Measurements from ENCODE around the gene TTC33. TPM values are rescaled to one million over a fixed set of nuclear protein-coding genes. Genes with fewer than 3 reads are reported as not detected.

Gene TTC33
- total and polyA plus RNA-seq, 2 of the 13 experiments (the other 11 are each of a cell fraction or from before 2014, with no cell fraction given) = 4.5 to 20.0 TPM

- no peak for TF ChIP-seq ZNF503 (CRISPR knock-in tag; IDR thresholded peaks at IDR 0.05)
- no peak for TF ChIP-seq GLI4 (CRISPR knock-in tag; IDR thresholded peaks at IDR 0.05; ENCODE audit: borderline replicate concordance)
- no peak for TF ChIP-seq ZNF883 (CRISPR knock-in tag; IDR thresholded peaks at IDR 0.05; ENCODE audit: not compliant biosample characterization)
- no peak for TF ChIP-seq ZBTB49 (CRISPR knock-in tag; IDR thresholded peaks at IDR 0.05; ENCODE audit: borderline replicate concordance)
These were observed 19.5 kb upstream of the TTC33 start (continued) for GRCh38 chr5:40775085-40775845.

GRCh38 chr5:40774623-40775022 lies 18.9 kb upstream of the TTC33 start:
- Histone ChIP-seq H3K79me2 (ENCODE audit: insufficient read depth, low read length) (peaks cover 24% of the 10 kb centered on the region), H3K9ac (ENCODE audit: insufficient read depth, low read depth, low read length) (no peak overlapping the region), H3K4me3 (replicated peaks in 1 of 3; ENCODE audit: insufficient read depth in 1 of 3, low read depth in 2 of 3, low read length in 3 of 3) (no peak overlapping the region), H3K9me3 (ENCODE audit: low read length) (no peaks in the 10 kb centered on the region), H4K20me1 (ENCODE audit: insufficient read depth, low read length) (peaks cover 3% of the 10 kb centered on the region; the same call in 1 of the 2 replicates), H3K27me3 (ENCODE audit: control insufficient read depth in 1 of 2, insufficient read depth in 2 of 2, low read length in 2 of 2) (no peaks in the 10 kb centered on the region), H2AFZ (ENCODE audit: low read length) (no peak overlapping the region), H3K4me1 (ENCODE audit: insufficient read depth, low read length) (peaks cover 17% of the 10 kb centered on the region), H3K4me2 (ENCODE audit: low read depth, low read length) (no peak overlapping the region), H3K36me3 (replicated peaks in 1 of 2; ENCODE audit: control insufficient read depth in 1 of 2, insufficient read depth in 2 of 2, low read length in 2 of 2) (peaks cover 11 to 44% of the 10 kb centered on the region in 2 experiments), H3K27ac (ENCODE audit: extremely low read length, insufficient read depth, low read length) (no peak overlapping the region)
- 88% methylated on average over 1 of the region's 1 CpG for WGBS (ENCODE audit: low lambda C conversion rate)
- CTCF ChIA-PET (ENCODE audit: low intra/inter-chr PET ratio, low total read pairs) = no interaction called here
- no peak for TF ChIP-seq ZBTB7A (CRISPR knock-in tag; IDR thresholded peaks at IDR 0.05)
- TF ChIP-seq DR1 (CRISPR knock-in tag; IDR thresholded peaks at IDR 0.05) = no peak
- no peak for TF ChIP-seq DMTF1 (CRISPR knock-in tag; IDR thresholded peaks at IDR 0.05)
- peak; percentile 55 for TF ChIP-seq STAG1 (CRISPR knock-in tag; IDR thresholded peaks at IDR 0.05)
- peak; percentile 41 for TF ChIP-seq CTCF (CRISPR knock-in tag; IDR thresholded peaks at IDR 0.05)
- peak; percentile 4; the same call in 1 of the 2 replicates for TF ChIP-seq SMC3 (IDR thresholded peaks at IDR 0.05; ENCODE audit: low read length)
- no peak for TF ChIP-seq ZMAT5 (CRISPR knock-in tag; IDR thresholded peaks at IDR 0.05; ENCODE audit: borderline replicate concordance, low read depth)
- no peak for TF ChIP-seq ZNF496 (CRISPR knock-in tag; IDR thresholded peaks at IDR 0.05; ENCODE audit: insufficient replicate concordance)
- no TSS peak for BruUV-seq (replicated peaks)
- peak; percentile 16 for DNase-seq (ENCODE audit: low spot score)
- POLR2A ChIA-PET = interaction anchor here (1.4 to 1.8 kb wide), 3 partner anchors 24 to 61 kb away, joined by 3 to 7 read pairs (median 7); partner anchors contain the start of genes PRKAA1 and RPL37
- peak; percentile 70 for ATAC-seq
- FAIRE-seq = no peak
- in situ Hi-C loops (cut with HindIII; ENCODE audit: extremely low pct_ligation_motif_present, low pct_unique_long_range_greater_than_20kb) (no loop called here), intact Hi-C loops (cut with micrococcal nuclease; ENCODE audit: unreplicated experiment) (no loop called here)
